K562 (cell line): ENCODE results near the gene UVRAG. TPM values are rescaled to one million over a fixed set of nuclear protein-coding genes. Genes with fewer than 3 reads are reported as not detected.

Source experiments
- ATAC-seq: fragments of 200-7000 bp; cut with Tn5 transposase; 3 replicates; pipeline ENCODE4 v1.9.1; 2020; ENCODE audit warnings: moderate library complexity
- BruUV-seq: library from RNA; stranded (reverse); fragments of 400-500 nt; replicated peaks from 2 replicates; lab custom pipeline; 2021; lab: Mats Ljungman, UMichigan
- CTCF ChIA-PET: fragments of 300-600 bp; formaldehyde crosslinking; extraction: SDS; loops from one replicate; lab custom pipeline; 2021; ENCODE audit warnings: low intra/inter-chr PET ratio; lab: Yijun Ruan, JAX
- POLR2A ChIA-PET: fragments of 300-600, 350-650 bp; sonication (Branson Sonifier 250); formaldehyde crosslinking; extraction: SDS; loops from one replicate; lab custom pipeline; 2021; ENCODE audit warnings: antibody characterized with exemption, inconsistent platforms; lab: Yijun Ruan, JAX
- DNase-seq, 4 experiments: peaks; one replicate each; pipeline versions ENCODE4 v3.0.0 to v3.0.0-alpha.2; 2011 to 2018; ENCODE audit warnings: low spot score in 3 of 4, mixed read lengths in 3 of 4; ENCODE audit errors: extremely low read depth in 1 of 4
- FAIRE-seq: peaks from 2 replicates; lab custom pipeline; 2011; peaks lifted over from hg19 to GRCh38; lab: Jason Lieb, UNC
- H2AFZ ChIP-seq: 2 replicates; pipeline ENCODE4 v1.6.0; 2011; ENCODE audit warnings: low read depth, low read length, control low read depth, inconsistent platforms
- H3K27ac ChIP-seq: fragments of 200-600 bp; 3 replicates; pipeline ENCODE4 v1.8.0; 2011; ENCODE audit warnings: low read depth, mild to moderate bottlenecking, control low read depth, inconsistent platforms, low read length, moderate library complexity, mixed read lengths; ENCODE audit errors: extremely low read depth
- H3K27me3 ChIP-seq, 2 experiments: fragments of 300-600 bp in 1 of 2; 2 replicates in 1 of 2; 3 replicates in 1 of 2; pipeline versions ENCODE4 v1.6.0 to v1.8.0; 2011; ENCODE audit warnings: inconsistent platforms in 2 of 2, low read length in 2 of 2, mild to moderate bottlenecking in 1 of 2, mixed read lengths in 1 of 2, moderate library complexity in 1 of 2; ENCODE audit not compliant: control insufficient read depth in 2 of 2, insufficient read depth in 2 of 2
- H3K36me3 ChIP-seq: fragments of 300-600 bp; 3 replicates; pipeline ENCODE4 v1.8.0; 2011; ENCODE audit warnings: mild to moderate bottlenecking, low read length, inconsistent platforms; ENCODE audit not compliant: control insufficient read depth, insufficient read depth
- H3K4me1 ChIP-seq, 2 experiments: fragments of 200-600 bp in 1 of 2; replicated peaks in 1 of 2; 2 replicates in 1 of 2; 3 replicates in 1 of 2; pipeline versions ENCODE4 v1.5.1 to v1.8.0; 2011; ENCODE audit warnings: inconsistent platforms in 2 of 2, low read length in 2 of 2, mild to moderate bottlenecking in 1 of 2, mixed read lengths in 1 of 2, moderate library complexity in 1 of 2; ENCODE audit not compliant: control insufficient read depth in 2 of 2, insufficient read depth in 2 of 2
- H3K4me2 ChIP-seq: 2 replicates; pipeline ENCODE4 v1.6.1; 2011; ENCODE audit warnings: low read length, control low read depth, inconsistent platforms, mixed read lengths; ENCODE audit not compliant: insufficient read depth
- H3K4me3 ChIP-seq: fragments of 200-600 bp; sonication (generic), shearing (Covaris generic); 2 replicates; pipeline ENCODE4 v1.5.1; 2016; ENCODE audit warnings: control low read depth, inconsistent platforms
- H3K79me2 ChIP-seq: fragments of 200-600 bp; 3 replicates; pipeline ENCODE4 v1.8.0; 2011; ENCODE audit warnings: low read length, inconsistent platforms; ENCODE audit not compliant: control insufficient read depth, insufficient read depth
- H3K9ac ChIP-seq, 2 experiments: 2 replicates each; pipeline versions ENCODE4 v1.6.0 to v1.6.1; 2011; ENCODE audit warnings: low read depth in 2 of 2, low read length in 2 of 2, control low read depth in 1 of 2, inconsistent platforms in 1 of 2, mild to moderate bottlenecking in 1 of 2, mixed read lengths in 1 of 2; ENCODE audit not compliant: insufficient read depth in 1 of 2
- H3K9me1 ChIP-seq: one replicate; pipeline ENCODE4 v1.6.0; 2011; ENCODE audit warnings: inconsistent platforms, mild to moderate bottlenecking, low read length, moderate library complexity; ENCODE audit not compliant: control insufficient read depth, insufficient read depth
- H3K9me3 ChIP-seq: replicated peaks from 2 replicates; pipeline ENCODE4 v1.5.1; 2011; ENCODE audit warnings: low read depth, low read length, inconsistent platforms; ENCODE audit not compliant: control insufficient read depth, insufficient read depth
- H4K20me1 ChIP-seq: replicated peaks from 2 replicates; pipeline ENCODE4 v1.6.1; 2011; ENCODE audit warnings: low read length, inconsistent platforms, mixed read lengths; ENCODE audit not compliant: control insufficient read depth, insufficient read depth
- FOXM1 ChIP-seq, 2 experiments: fragments of 450-650 bp in 1 of 2; sonication (generic) in 1 of 2; formaldehyde crosslinking in 1 of 2; IDR thresholded peaks; 2 replicates each; pipeline versions ENCODE4 v1.6.1 to v1.9.0; 2017 to 2022; ENCODE audit warnings: low read depth in 2 of 2, mild to moderate bottlenecking in 2 of 2, missing genetic modification reagents in 1 of 2, moderate library complexity in 1 of 2
- MAZ ChIP-seq, 2 experiments: fragments of 450-650 bp in 1 of 2; sonication (generic) in 1 of 2; formaldehyde crosslinking; IDR thresholded peaks in 1 of 2; conservative IDR thresholded peaks in 1 of 2; 2 replicates each; pipeline versions ENCODE4 v1.4.0 to v1.5.0; 2020; ENCODE audit warnings: mild to moderate bottlenecking in 1 of 2, missing genetic modification reagents in 1 of 2
- NRF1 ChIP-seq, 2 experiments: fragments of 450-650 bp; IDR thresholded peaks in 1 of 2; conservative IDR thresholded peaks in 1 of 2; 2 replicates each; pipeline ENCODE4 v1.6.1; 2014; ENCODE audit warnings: mild to moderate bottlenecking in 2 of 2
- RBFOX2 ChIP-seq: fragments of 200-400 bp; formaldehyde crosslinking; IDR thresholded peaks from 2 replicates; pipeline ENCODE4 v1.6.1; 2017; ENCODE audit warnings: low read depth, mild to moderate bottlenecking, low read length, moderate library complexity
- ZNF277 ChIP-seq: fragments of 250-450 bp; sonication (Bioruptor Pico); IDR thresholded peaks from 2 replicates; pipeline ENCODE4 v1.8.0; 2022; ENCODE audit warnings: inconsistent platforms, mild to moderate bottlenecking, moderate library complexity, borderline replicate concordance
- WGBS: fragments of 100-300 bp; shearing (Covaris generic); methylation state at CpG from one replicate; pipeline ENCODE4 v1.1.6; 2016; ENCODE audit warnings: low coverage, mixed read lengths; ENCODE audit not compliant: insufficient coverage; ENCODE audit errors: missing lambda C conversion rate; 5-methylcytosine and 5-hydroxymethylcytosine counted together
- in situ Hi-C: fragments of 300-500 bp; cut with MboI; formaldehyde crosslinking; loops from 4 replicates; pipeline ENCODE4 v1.15.0; 2018; ENCODE audit warnings: inconsistent platforms, mixed read lengths
- intact Hi-C: fragments of 100-400 bp; cut with micrococcal nuclease; formaldehyde crosslinking; loops from 2 replicates; pipeline ENCODE4 v1.14.2; 2022
- polyA plus RNA-seq, 8 experiments: library from polyadenylated mRNA; depleted of rRNA in 4 of 8; stranded (reverse) in 5 of 8; unstranded in 3 of 8; fragments of >200 nt; fragmentation: Nextera tagmentation in 2 of 8; fragmentation: Illumina TruSeq in 1 of 8; extraction: Ambion mirVana in 2 of 8; extraction: Trizol in 1 of 8; gene quantifications; 2 replicates each; pipeline versions ENCODE4 v1.2.1 to v1.2.3, GENCODE V29; 2011 to 2014; ENCODE audit warnings: inconsistent platforms in 1 of 8, missing spikeins in 1 of 8
- total RNA-seq, 7 experiments: library from RNA; depleted of rRNA in 6 of 7; stranded (reverse); fragments of >200 nt in 6 of 7; fragmentation: Illumina TruSeq in 2 of 7; extraction: Trizol in 2 of 7; gene quantifications; 2 replicates each; pipeline versions ENCODE4 v1.2.1 to v1.2.3, GENCODE V29; 2011 to 2021; ENCODE audit warnings: low replicate concordance in 1 of 7
- TF ChIP-seq, protein P1 (sequence below): fragments of 250-450 bp; sonication (Bioruptor Pico); IDR thresholded peaks from 2 replicates; pipeline ENCODE4 v1.8.0; 2022; ENCODE audit warnings: moderate library complexity, mild to moderate bottlenecking, inconsistent platforms
- TF ChIP-seq, protein P2 (sequence below): fragments of 250-450 bp; sonication (Bioruptor Pico); IDR thresholded peaks from 2 replicates; pipeline ENCODE4 v1.8.0; 2022; ENCODE audit warnings: inconsistent platforms

UVRAG gene
- total and polyA plus RNA-seq, 9 of the 15 experiments (the other 6 are each of a cell fraction or from before 2014, with no cell fraction given), result 3.1 to 17.8 (median 12.4) TPM

GRCh38 chr11:75768112-75768908, 46.7 kb upstream of the UVRAG start, which contains the start of gene DGAT2 (continued):
- TF ChIP-seq, protein P1, sequence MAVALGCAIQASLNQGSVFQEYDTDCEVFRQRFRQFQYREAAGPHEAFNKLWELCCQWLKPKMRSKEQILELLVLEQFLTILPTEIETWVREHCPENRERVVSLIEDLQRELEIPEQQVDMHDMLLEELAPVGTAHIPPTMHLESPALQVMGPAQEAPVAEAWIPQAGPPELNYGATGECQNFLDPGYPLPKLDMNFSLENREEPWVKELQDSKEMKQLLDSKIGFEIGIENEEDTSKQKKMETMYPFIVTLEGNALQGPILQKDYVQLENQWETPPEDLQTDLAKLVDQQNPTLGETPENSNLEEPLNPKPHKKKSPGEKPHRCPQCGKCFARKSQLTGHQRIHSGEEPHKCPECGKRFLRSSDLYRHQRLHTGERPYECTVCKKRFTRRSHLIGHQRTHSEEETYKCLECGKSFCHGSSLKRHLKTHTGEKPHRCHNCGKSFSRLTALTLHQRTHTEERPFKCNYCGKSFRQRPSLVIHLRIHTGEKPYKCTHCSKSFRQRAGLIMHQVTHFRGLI (CRISPR knock-in tag), result no peak
- TF ChIP-seq MAZ (CRISPR knock-in tag; conservative IDR thresholded peaks at IDR 0.05 in 1 of 2, IDR thresholded peaks at IDR 0.05 in 1 of 2), result peak; percentile 87 to 92

GRCh38 chr11:75768909-75769771, 45.9 kb upstream of the UVRAG start:
- Histone ChIP-seq H3K9me3 (no peaks in the 10 kb centered on the region), H2AFZ (peak overlapping the region; percentile 98), H3K9ac (peak overlapping the region; percentile 87 to 95; a peak in 3 of 4 replicates), H3K4me2 (peak overlapping the region; percentile 74), H3K4me3 (peak overlapping the region; percentile 45), H3K9me1 (no peaks in the 10 kb centered on the region), H3K79me2 (no peaks in the 10 kb centered on the region), H3K27ac (peak overlapping the region; percentile 93; the same call in 1 of the 3 replicates), H3K36me3 (no peaks in the 10 kb centered on the region), H3K27me3 (peaks cover 7 to 10% of the 10 kb centered on the region in 2 experiments; a peak in 4 of 5 replicates), H4K20me1 (no peaks in the 10 kb centered on the region), H3K4me1 (peaks cover 28 to 33% of the 10 kb centered on the region in 2 experiments)
- DNase-seq, result no peak
- 45% methylated on average over 25 of the region's 46 CpGs for whole genome bisulfite sequencing
- in situ Hi-C loops (no loop called here), intact Hi-C loops (loop anchor here (1.0 kb wide), 2 partner anchors 46 to 222 kb away; no protein-coding TSS in a partner anchor)
- peak; percentile 4; the same call in 1 of the 3 replicates for ATAC-seq
- POLR2A ChIA-PET, result interaction anchor here (1.2 to 1.6 kb wide), 2 partner anchors 10 to 17 kb away, joined by 3 to 4 read pairs; no protein-coding TSS in a partner anchor
- BruUV-seq, result no TSS peak
- CTCF ChIA-PET, result interaction anchor here (1.7 to 2.4 kb wide), 2 partner anchors 46 to 63 kb away, joined by 7 to 10 read pairs; no protein-coding TSS in a partner anchor
- no peak for FAIRE-seq
- TF ChIP-seq RBFOX2 (peak; percentile 2; the same call in 1 of the 2 replicates), ZNF277 (CRISPR knock-in tag) (no peak), NRF1 (conservative IDR thresholded peaks at IDR 0.05 in 1 of 2, IDR thresholded peaks at IDR 0.05 in 1 of 2) (peak; percentile 5 to 6; a peak in 3 of 4 replicates), FOXM1 (IDR thresholded peaks at IDR 0.05; ENCODE audit: low read depth) (no peak), FOXM1 (CRISPR knock-in tag; IDR thresholded peaks at IDR 0.05; ENCODE audit: low read depth) (no peak)
- TF ChIP-seq, protein P2, sequence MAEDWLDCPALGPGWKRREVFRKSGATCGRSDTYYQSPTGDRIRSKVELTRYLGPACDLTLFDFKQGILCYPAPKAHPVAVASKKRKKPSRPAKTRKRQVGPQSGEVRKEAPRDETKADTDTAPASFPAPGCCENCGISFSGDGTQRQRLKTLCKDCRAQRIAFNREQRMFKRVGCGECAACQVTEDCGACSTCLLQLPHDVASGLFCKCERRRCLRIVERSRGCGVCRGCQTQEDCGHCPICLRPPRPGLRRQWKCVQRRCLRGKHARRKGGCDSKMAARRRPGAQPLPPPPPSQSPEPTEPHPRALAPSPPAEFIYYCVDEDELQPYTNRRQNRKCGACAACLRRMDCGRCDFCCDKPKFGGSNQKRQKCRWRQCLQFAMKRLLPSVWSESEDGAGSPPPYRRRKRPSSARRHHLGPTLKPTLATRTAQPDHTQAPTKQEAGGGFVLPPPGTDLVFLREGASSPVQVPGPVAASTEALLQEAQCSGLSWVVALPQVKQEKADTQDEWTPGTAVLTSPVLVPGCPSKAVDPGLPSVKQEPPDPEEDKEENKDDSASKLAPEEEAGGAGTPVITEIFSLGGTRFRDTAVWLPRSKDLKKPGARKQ (CRISPR knock-in tag), result peak; percentile 94
